SK-N-MC (cell line): Measurements from ENCODE around the gene LRRFIP2.

Experiments used
- EZH2 ChIP-seq: fragments of 200-600 bp; sonication (generic); IDR thresholded peaks from one replicate; pipeline ENCODE4 v1.6.1; 2017; ENCODE audit warnings: antibody characterized with exemption
- FOXP2 ChIP-seq: optimal IDR thresholded peaks from 2 replicates; pipeline ENCODE3; 2011; ENCODE audit warnings: mild to moderate bottlenecking, moderate library complexity; ENCODE audit not compliant: insufficient read depth; ENCODE audit errors: extremely low read length, control extremely low read depth
- POLR2AphosphoS5 ChIP-seq: IDR thresholded peaks from 2 replicates; pipeline ENCODE4 v1.6.1; 2012; ENCODE audit warnings: mild to moderate bottlenecking, low read depth, low read length, borderline replicate concordance

GRCh38 chr3:37107846-37108245, 66.5 kb downstream of the LRRFIP2 start:
- no peak for TF ChIP-seq EZH2
- TF ChIP-seq POLR2AphosphoS5, result no peak
- no peak for TF ChIP-seq FOXP2
